ENCODE results near the gene KASH5.

KASH5 gene

GRCh38 chr19:49422407-49423070 lies 34.5 kb downstream of the KASH5 start:
- no peak for DNase-seq (ENCODE audit: low read depth)

- no peak for DNase-seq (ENCODE audit: low read depth)
Observed at GRCh38 chr19:49423071-49423984, 35.3 kb downstream of the KASH5 start, which contains the start of gene PTH2. Gene PTH2, minus strand, starts transcription at chr19:49423441. Its CDS starts 102 bp downstream, at chr19:49423339.

- no peak for DNase-seq (ENCODE audit: low read depth)
Observed at GRCh38 chr19:49423985-49424303, 35.9 kb downstream of the KASH5 start.

GRCh38 chr19:49425178-49425577 lies 37.1 kb downstream of the KASH5 start, which contains the start of gene GFY:
Gene GFY, plus strand, starts transcription at chr19:49425388. Its CDS starts 1,043 bp downstream, at chr19:49426431.
- DNase-seq (ENCODE audit: low read depth): no peak

GRCh38 chr19:49425922-49426592 lies 38.0 kb downstream of the KASH5 start:
- DNase-seq (ENCODE audit: low read depth): no peak

- DNase-seq (ENCODE audit: low read depth): no peak
Observed at GRCh38 chr19:49427339-49427738, 39.3 kb downstream of the KASH5 start.

- DNase-seq (ENCODE audit: low read depth): no peak
Observed at GRCh38 chr19:49427855-49428546, 40.0 kb downstream of the KASH5 start.

GRCh38 chr19:49428547-49429451 lies 40.8 kb downstream of the KASH5 start:
- DNase-seq (ENCODE audit: low read depth): no peak

GRCh38 chr19:49430172-49430677 lies 42.2 kb downstream of the KASH5 start:
- no peak for DNase-seq (ENCODE audit: low read depth)

GRCh38 chr19:49430678-49431329 lies 42.8 kb downstream of the KASH5 start:
- no peak for DNase-seq (ENCODE audit: low read depth)

GRCh38 chr19:49431330-49431749 lies 43.3 kb downstream of the KASH5 start:
- no peak for DNase-seq (ENCODE audit: low read depth)

- DNase-seq (ENCODE audit: low read depth): no peak
Observed at GRCh38 chr19:49432141-49433073, 44.4 kb downstream of the KASH5 start.

- DNase-seq (ENCODE audit: low read depth): no peak
Observed at GRCh38 chr19:49433240-49433901, 45.3 kb downstream of the KASH5 start.

- no peak for DNase-seq (ENCODE audit: low read depth)
Observed at GRCh38 chr19:49434907-49435583, 47.0 kb downstream of the KASH5 start.

GRCh38 chr19:49435670-49436069 lies 47.6 kb downstream of the KASH5 start:
- DNase-seq (ENCODE audit: low read depth): no peak

GRCh38 chr19:49436381-49437017 lies 48.5 kb downstream of the KASH5 start:
- no peak for DNase-seq (ENCODE audit: low read depth)

- DNase-seq (ENCODE audit: low read depth): no peak
Observed at GRCh38 chr19:49437231-49437630, 49.2 kb downstream of the KASH5 start.

Data from stimulated activated CD8-positive, alpha-beta memory T cell treated with anti-CD3 and anti-CD28 coated beads, Interleukin-12 subunit alpha, Interleukin-12 subunit beta, amount 100 ng/mL, for 4 hours (primary cell).